SU-DHL-6 (cell line): Measurements from ENCODE around the gene EFCAB8.

Source experiments
- H2AFZ ChIP-seq: fragments of 200-600 bp; sonication (generic); 2 replicates; pipeline ENCODE4 v1.6.1; 2014; ENCODE audit warnings: low read depth, mild to moderate bottlenecking, moderate library complexity, mixed read lengths, antibody characterized with exemption, low read length; ENCODE audit not compliant: severe bottlenecking
- H3F3A ChIP-seq: fragments of 200-600 bp; shearing (Covaris generic); 2 replicates; pipeline ENCODE4 v1.6.0; 2016; ENCODE audit warnings: antibody characterized with exemption, mild to moderate bottlenecking; ENCODE audit not compliant: insufficient read depth
- H3K27ac ChIP-seq: fragments of 200-600 bp; sonication (generic); 2 replicates; pipeline ENCODE4 v1.5.1; 2016; ENCODE audit warnings: low read depth, mild to moderate bottlenecking, low read length, moderate library complexity, mixed read lengths
- H3K27me3 ChIP-seq: fragments of 200-600 bp; sonication (generic), shearing (Covaris generic); 2 replicates; pipeline ENCODE4 v1.6.0; 2014; ENCODE audit warnings: mild to moderate bottlenecking, low read length
- H3K36me3 ChIP-seq: fragments of 200-600 bp; sonication (generic); 2 replicates; pipeline ENCODE4 v1.6.1; 2014; ENCODE audit warnings: mild to moderate bottlenecking, low read length, mixed read lengths
- H3K4me2 ChIP-seq: fragments of 300-600, 200-600 bp; shearing (Covaris generic), sonication (generic); 2 replicates; pipeline ENCODE4 v1.6.0; 2014; ENCODE audit warnings: low read length, low read depth, mild to moderate bottlenecking; ENCODE audit not compliant: poor library complexity, severe bottlenecking
- H3K4me3 ChIP-seq: fragments of 200-600 bp; sonication (generic); 2 replicates; pipeline ENCODE4 v1.5.1; 2014; ENCODE audit warnings: antibody characterized with exemption, low read length, mild to moderate bottlenecking, mixed read lengths; ENCODE audit not compliant: insufficient read depth, poor library complexity, severe bottlenecking
- H3K79me2 ChIP-seq: fragments of 200-600 bp; sonication (generic); 2 replicates; pipeline ENCODE4 v1.6.1; 2014; ENCODE audit warnings: mild to moderate bottlenecking, low read length, moderate library complexity; ENCODE audit not compliant: insufficient read depth
- H3K9ac ChIP-seq: fragments of 200-600 bp; sonication (generic); 2 replicates; pipeline ENCODE4 v1.7.0; 2014; ENCODE audit warnings: mild to moderate bottlenecking, low read length
- H3K9me2 ChIP-seq: fragments of 200-600 bp; sonication (generic); replicated peaks from 2 replicates; pipeline ENCODE4 v1.6.1; 2014; ENCODE audit warnings: low read length; ENCODE audit not compliant: insufficient read depth
- H3K9me3 ChIP-seq: fragments of 200-600 bp; sonication (generic); 2 replicates; pipeline ENCODE4 v1.6.1; 2014; ENCODE audit warnings: low read length, mixed read lengths; ENCODE audit not compliant: insufficient read depth
- H4K20me1 ChIP-seq: fragments of 200-600 bp; sonication (generic); 2 replicates; pipeline ENCODE4 v1.6.1; 2014; ENCODE audit warnings: low read depth, mild to moderate bottlenecking, antibody characterized with exemption, low read length, moderate library complexity, mixed read lengths
- EZH2phosphoT487 ChIP-seq: fragments of 200-600 bp; sonication (generic), shearing (Covaris generic); conservative IDR thresholded peaks from 2 replicates; pipeline ENCODE4 v1.6.1; 2018; ENCODE audit warnings: mild to moderate bottlenecking, antibody characterized with exemption, low read length, moderate library complexity, mixed read lengths
- TF ChIP-seq, protein P1 (sequence below): fragments of 200-600 bp; sonication (generic); IDR thresholded peaks from one replicate; pipeline ENCODE4 v1.5.1; 2017; ENCODE audit warnings: antibody characterized with exemption, mild to moderate bottlenecking, low read length, moderate library complexity; ENCODE audit not compliant: insufficient read depth, poor library complexity, severe bottlenecking

EFCAB8 gene

DNA sequence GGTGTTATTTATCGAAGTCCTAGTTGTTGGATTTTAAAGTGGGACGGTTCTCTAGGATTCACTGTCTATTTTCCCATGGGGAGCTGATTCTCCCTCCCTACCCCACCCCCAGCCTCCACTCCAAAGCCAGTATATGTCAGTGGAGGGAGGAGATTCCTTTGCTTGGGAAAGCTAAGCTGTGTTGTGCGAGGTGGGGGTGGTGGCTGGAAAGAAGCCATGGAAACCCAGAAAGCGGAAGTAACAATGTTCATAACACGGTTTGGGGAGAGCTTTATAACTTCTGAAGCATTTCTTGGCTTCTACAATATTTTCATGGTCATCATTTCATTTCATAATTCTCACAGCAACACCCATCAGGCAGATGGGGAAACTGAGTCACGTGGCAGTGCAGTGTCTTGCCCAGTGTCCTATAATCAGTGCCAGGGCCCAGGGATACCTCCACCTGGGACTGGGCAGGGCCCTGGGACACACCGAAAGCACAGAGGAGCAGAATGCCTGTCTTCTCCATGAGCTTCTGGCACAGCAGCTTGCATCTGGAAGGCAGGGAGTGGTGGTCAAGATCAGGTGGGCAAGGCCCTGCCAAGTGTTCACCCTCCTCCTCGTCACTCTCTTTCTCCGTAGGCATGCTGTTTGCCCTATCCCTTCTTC is 141.0 kb downstream of the EFCAB8 start:
- Histone ChIP-seq H2AFZ (no peak overlapping the region), H3K4me3 (no peak overlapping the region), H3K9ac (no peak overlapping the region), H3K27ac (no peak overlapping the region), H3K9me3 (peaks cover 10% of the 10 kb centered on the region), H4K20me1 (no peaks in the 10 kb centered on the region), H3K9me2 (no peaks in the 10 kb centered on the region), H3K27me3 (peaks cover 4% of the 10 kb centered on the region; the same call in 1 of the 2 replicates), H3K4me2 (no peak overlapping the region), H3F3A (no peaks in the 10 kb centered on the region), H3K36me3 (no peaks in the 10 kb centered on the region), H3K79me2 (no peaks in the 10 kb centered on the region)
- no peak for TF ChIP-seq EZH2phosphoT487
- TF ChIP-seq, protein P1, sequence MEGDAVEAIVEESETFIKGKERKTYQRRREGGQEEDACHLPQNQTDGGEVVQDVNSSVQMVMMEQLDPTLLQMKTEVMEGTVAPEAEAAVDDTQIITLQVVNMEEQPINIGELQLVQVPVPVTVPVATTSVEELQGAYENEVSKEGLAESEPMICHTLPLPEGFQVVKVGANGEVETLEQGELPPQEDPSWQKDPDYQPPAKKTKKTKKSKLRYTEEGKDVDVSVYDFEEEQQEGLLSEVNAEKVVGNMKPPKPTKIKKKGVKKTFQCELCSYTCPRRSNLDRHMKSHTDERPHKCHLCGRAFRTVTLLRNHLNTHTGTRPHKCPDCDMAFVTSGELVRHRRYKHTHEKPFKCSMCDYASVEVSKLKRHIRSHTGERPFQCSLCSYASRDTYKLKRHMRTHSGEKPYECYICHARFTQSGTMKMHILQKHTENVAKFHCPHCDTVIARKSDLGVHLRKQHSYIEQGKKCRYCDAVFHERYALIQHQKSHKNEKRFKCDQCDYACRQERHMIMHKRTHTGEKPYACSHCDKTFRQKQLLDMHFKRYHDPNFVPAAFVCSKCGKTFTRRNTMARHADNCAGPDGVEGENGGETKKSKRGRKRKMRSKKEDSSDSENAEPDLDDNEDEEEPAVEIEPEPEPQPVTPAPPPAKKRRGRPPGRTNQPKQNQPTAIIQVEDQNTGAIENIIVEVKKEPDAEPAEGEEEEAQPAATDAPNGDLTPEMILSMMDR, result no peak

DNA sequence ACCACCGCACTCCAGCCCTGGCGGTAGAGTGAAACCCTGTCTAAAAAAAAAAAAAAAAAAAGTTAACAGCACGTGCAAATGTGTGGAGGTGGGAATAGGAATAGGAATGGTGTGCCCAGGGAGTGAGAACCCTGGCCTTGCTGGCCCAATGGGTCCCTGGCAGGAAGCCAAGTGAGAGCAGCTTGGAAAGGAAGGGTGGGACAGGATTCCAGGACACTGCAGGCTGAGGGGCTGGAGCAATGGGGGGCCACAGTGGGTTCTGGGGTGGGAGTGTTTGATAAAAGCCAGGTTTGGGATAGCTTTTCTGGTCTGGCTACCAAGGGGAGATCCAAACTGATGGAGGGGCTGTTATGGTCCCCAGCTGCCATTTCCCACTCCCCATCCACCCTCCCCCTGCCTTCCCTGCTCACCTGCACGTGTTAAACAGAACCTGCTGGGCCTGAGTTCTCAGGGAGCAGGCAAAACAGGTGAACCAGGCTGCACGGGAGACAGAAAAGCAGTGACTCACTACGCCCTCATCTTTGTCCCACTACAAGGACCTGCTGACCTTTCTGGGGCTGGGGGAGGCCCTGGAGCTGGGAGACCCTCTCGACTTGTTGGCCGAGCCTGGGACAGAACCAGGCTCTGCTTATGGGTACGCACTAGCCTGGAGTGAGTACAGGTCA is 142.2 kb downstream of the EFCAB8 start:
- Histone ChIP-seq H3K9me3 (no peaks in the 10 kb centered on the region), H3K27ac (no peak overlapping the region), H2AFZ (no peak overlapping the region), H4K20me1 (no peaks in the 10 kb centered on the region), H3K27me3 (no peaks in the 10 kb centered on the region), H3K9ac (no peak overlapping the region), H3K79me2 (no peaks in the 10 kb centered on the region), H3K36me3 (no peaks in the 10 kb centered on the region), H3K4me2 (no peak overlapping the region), H3F3A (no peaks in the 10 kb centered on the region), H3K9me2 (no peaks in the 10 kb centered on the region), H3K4me3 (no peak overlapping the region)
- TF ChIP-seq, protein P1, result no peak
- TF ChIP-seq EZH2phosphoT487, result no peak

DNA sequence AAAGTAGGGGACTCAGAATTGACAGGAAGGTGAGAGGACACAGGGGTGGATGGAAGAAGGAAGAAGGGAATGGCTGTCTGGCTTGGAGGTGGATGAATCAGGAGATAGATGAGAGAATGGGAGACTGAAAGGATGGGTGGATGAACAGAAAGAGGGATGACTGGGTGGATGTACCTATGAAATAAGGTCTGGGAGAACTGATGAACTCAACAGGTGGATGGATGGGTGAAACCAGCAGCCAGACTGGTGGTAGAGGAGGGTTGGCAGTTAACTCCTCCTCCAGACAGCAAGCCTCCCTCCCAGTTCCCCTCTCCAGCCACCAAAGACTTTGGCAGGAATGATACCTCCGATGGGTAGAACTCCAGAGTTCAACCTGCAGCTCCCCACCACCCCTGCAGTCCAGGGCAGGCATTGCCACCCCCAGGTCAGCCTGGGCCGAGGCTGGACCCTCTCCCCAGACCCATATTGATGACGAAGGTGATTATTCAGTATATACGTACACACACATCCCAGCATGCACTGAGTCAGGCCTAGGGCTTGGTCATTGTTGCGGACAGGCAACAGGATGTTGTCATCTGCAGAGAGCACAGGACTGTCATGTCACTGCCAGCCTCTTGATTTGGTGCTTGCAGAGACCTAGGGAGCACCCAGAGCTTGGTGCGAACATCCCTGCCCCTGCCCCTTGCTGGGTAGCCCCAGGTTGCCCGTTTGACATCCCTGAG is 143.5 kb downstream of the EFCAB8 start:
- TF ChIP-seq EZH2phosphoT487, result no peak
- TF ChIP-seq, protein P1, result no peak
- Histone ChIP-seq H4K20me1 (no peaks in the 10 kb centered on the region), H3K4me3 (no peak overlapping the region)

More for the DNA sequence above, 143.5 kb downstream of the EFCAB8 start:
- Histone ChIP-seq H3K4me2 (no peak overlapping the region), H3K9me3 (no peaks in the 10 kb centered on the region), H3K27me3 (no peaks in the 10 kb centered on the region), H3K9ac (no peak overlapping the region), H2AFZ (no peak overlapping the region), H3K79me2 (no peaks in the 10 kb centered on the region), H3K27ac (no peak overlapping the region), H3F3A (no peaks in the 10 kb centered on the region), H3K36me3 (no peaks in the 10 kb centered on the region), H3K9me2 (no peaks in the 10 kb centered on the region)
